ENCODE data around the gene KRT73.

KRT73 gene

DNA sequence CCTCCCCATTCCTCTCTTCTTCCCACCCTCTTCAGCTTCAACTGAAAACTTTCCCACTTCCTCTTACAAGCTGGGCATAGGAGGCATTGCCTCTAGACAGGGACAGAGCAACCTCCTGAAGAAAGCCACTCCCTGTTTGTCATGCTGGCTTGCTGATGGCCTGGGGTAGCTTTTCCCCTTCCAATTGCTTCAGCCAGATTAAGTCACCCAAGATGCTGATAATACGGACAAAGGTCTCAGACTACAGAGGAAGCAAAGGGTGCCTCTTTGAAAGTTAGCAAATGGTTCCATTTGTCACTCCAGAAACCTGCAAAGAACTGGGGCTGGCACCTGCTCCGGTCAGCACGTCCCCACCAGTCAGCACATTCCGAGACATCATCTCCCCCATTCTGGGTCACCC, 27.6 kb upstream of the KRT73 start:
- TF ChIP-seq FOXM1 (IDR thresholded peaks at IDR 0.05; ENCODE audit: borderline replicate concordance, low read depth) = no peak
- TF ChIP-seq CEBPB (IDR thresholded peaks at IDR 0.05) = no peak
- no peak for TF ChIP-seq TCF12 (IDR thresholded peaks at IDR 0.05; ENCODE audit: low read depth)

DNA sequence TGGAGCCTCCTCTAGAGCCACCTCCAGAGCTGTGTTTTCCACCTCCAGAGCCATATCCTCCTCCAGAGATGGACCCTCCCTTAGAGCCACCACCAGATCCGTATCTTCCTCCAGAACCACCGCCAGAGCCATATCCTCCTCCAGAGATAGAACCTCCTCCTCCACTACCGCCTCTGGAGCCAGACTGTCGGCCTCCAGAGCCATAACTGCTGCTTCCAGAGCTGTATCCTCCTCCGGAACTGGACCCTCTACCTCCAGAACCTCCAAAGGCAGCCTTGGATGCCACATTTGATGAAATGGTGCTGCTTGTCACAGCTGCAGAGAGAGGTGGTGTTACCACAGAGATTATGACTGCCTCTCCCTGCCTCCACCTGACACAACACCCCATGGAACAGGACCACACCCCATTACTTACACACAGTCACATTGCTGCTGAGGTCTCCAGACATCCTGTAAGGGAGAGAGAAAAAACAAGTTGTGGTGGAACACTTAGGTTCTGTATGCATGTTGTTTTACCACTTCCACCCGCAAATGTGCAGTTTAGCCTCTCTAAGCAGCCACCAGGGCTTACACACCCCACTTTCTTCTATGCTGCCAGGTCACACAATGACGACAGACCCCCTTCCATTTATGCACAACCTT, 26.9 kb upstream of the KRT73 start:
- no peak for TF ChIP-seq TAF1 (IDR thresholded peaks at IDR 0.05; ENCODE audit: low read depth)
- TF ChIP-seq, protein P1, sequence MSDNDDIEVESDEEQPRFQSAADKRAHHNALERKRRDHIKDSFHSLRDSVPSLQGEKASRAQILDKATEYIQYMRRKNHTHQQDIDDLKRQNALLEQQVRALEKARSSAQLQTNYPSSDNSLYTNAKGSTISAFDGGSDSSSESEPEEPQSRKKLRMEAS (IDR thresholded peaks at IDR 0.05) = no peak
- no peak for TF ChIP-seq EP300 (IDR thresholded peaks at IDR 0.05; ENCODE audit: borderline replicate concordance)
- TF ChIP-seq YY1 (IDR thresholded peaks at IDR 0.05; ENCODE audit: low read depth) = no peak
- TF ChIP-seq NFIC (IDR thresholded peaks at IDR 0.05) = no peak
- no peak for TF ChIP-seq FOXM1 (IDR thresholded peaks at IDR 0.05; ENCODE audit: borderline replicate concordance, low read depth)
- no peak for TF ChIP-seq RAD21 (IDR thresholded peaks at IDR 0.05; ENCODE audit: low read depth)
- TF ChIP-seq, protein P2, sequence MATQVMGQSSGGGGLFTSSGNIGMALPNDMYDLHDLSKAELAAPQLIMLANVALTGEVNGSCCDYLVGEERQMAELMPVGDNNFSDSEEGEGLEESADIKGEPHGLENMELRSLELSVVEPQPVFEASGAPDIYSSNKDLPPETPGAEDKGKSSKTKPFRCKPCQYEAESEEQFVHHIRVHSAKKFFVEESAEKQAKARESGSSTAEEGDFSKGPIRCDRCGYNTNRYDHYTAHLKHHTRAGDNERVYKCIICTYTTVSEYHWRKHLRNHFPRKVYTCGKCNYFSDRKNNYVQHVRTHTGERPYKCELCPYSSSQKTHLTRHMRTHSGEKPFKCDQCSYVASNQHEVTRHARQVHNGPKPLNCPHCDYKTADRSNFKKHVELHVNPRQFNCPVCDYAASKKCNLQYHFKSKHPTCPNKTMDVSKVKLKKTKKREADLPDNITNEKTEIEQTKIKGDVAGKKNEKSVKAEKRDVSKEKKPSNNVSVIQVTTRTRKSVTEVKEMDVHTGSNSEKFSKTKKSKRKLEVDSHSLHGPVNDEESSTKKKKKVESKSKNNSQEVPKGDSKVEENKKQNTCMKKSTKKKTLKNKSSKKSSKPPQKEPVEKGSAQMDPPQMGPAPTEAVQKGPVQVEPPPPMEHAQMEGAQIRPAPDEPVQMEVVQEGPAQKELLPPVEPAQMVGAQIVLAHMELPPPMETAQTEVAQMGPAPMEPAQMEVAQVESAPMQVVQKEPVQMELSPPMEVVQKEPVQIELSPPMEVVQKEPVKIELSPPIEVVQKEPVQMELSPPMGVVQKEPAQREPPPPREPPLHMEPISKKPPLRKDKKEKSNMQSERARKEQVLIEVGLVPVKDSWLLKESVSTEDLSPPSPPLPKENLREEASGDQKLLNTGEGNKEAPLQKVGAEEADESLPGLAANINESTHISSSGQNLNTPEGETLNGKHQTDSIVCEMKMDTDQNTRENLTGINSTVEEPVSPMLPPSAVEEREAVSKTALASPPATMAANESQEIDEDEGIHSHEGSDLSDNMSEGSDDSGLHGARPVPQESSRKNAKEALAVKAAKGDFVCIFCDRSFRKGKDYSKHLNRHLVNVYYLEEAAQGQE (IDR thresholded peaks at IDR 0.05; ENCODE audit: low read depth) = no peak
- TF ChIP-seq, protein P3, sequence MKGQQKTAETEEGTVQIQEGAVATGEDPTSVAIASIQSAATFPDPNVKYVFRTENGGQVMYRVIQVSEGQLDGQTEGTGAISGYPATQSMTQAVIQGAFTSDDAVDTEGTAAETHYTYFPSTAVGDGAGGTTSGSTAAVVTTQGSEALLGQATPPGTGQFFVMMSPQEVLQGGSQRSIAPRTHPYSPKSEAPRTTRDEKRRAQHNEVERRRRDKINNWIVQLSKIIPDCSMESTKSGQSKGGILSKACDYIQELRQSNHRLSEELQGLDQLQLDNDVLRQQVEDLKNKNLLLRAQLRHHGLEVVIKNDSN (IDR thresholded peaks at IDR 0.05) = no peak
- TF ChIP-seq CEBPB (IDR thresholded peaks at IDR 0.05) = no peak
- no peak for TF ChIP-seq ZBTB7A (IDR thresholded peaks at IDR 0.05; ENCODE audit: low read depth)
- no peak for TF ChIP-seq TCF12 (IDR thresholded peaks at IDR 0.05; ENCODE audit: low read depth)
- TF ChIP-seq EGR1 (IDR thresholded peaks at IDR 0.05) = no peak
- no peak for TF ChIP-seq TEAD4 (IDR thresholded peaks at IDR 0.05)
- no peak for TF ChIP-seq CREB1 (IDR thresholded peaks at IDR 0.05; ENCODE audit: low read depth)

DNA sequence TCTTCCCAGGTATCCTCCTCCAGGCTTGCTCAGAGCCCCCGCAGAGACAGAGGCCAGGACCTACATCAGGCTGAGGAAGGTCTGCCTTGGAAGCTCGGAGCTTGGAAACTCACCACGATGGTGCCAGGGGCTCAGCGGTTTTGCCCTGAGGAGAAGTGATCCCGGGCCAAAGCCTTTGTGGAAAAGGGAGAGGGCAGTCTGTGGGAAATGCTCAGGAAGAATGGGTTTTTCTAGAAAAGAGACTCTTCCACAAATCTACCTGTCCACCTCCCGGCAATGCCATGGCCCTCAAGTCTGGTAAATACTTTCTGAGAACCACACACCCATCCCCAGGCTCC, 25.7 kb upstream of the KRT73 start:
- no peak for TF ChIP-seq EP300 (IDR thresholded peaks at IDR 0.05; ENCODE audit: borderline replicate concordance)
- no peak for TF ChIP-seq TEAD4 (IDR thresholded peaks at IDR 0.05)
- TF ChIP-seq, protein P1 (IDR thresholded peaks at IDR 0.05) = no peak
- TF ChIP-seq YY1 (IDR thresholded peaks at IDR 0.05; ENCODE audit: low read depth) = no peak
- no peak for TF ChIP-seq CREB1 (IDR thresholded peaks at IDR 0.05; ENCODE audit: low read depth)
- TF ChIP-seq FOXM1 (IDR thresholded peaks at IDR 0.05; ENCODE audit: borderline replicate concordance, low read depth) = no peak
- TF ChIP-seq TAF1 (IDR thresholded peaks at IDR 0.05; ENCODE audit: low read depth) = no peak
- TF ChIP-seq, protein P2 (IDR thresholded peaks at IDR 0.05; ENCODE audit: low read depth) = no peak
- no peak for TF ChIP-seq EGR1 (IDR thresholded peaks at IDR 0.05)
- TF ChIP-seq CEBPB (IDR thresholded peaks at IDR 0.05) = no peak
- TF ChIP-seq NFIC (IDR thresholded peaks at IDR 0.05) = no peak
- no peak for TF ChIP-seq RAD21 (IDR thresholded peaks at IDR 0.05; ENCODE audit: low read depth)
- TF ChIP-seq TCF12 (IDR thresholded peaks at IDR 0.05; ENCODE audit: low read depth) = no peak
- TF ChIP-seq ZBTB7A (IDR thresholded peaks at IDR 0.05; ENCODE audit: low read depth) = no peak
- TF ChIP-seq, protein P3 (IDR thresholded peaks at IDR 0.05) = no peak

DNA sequence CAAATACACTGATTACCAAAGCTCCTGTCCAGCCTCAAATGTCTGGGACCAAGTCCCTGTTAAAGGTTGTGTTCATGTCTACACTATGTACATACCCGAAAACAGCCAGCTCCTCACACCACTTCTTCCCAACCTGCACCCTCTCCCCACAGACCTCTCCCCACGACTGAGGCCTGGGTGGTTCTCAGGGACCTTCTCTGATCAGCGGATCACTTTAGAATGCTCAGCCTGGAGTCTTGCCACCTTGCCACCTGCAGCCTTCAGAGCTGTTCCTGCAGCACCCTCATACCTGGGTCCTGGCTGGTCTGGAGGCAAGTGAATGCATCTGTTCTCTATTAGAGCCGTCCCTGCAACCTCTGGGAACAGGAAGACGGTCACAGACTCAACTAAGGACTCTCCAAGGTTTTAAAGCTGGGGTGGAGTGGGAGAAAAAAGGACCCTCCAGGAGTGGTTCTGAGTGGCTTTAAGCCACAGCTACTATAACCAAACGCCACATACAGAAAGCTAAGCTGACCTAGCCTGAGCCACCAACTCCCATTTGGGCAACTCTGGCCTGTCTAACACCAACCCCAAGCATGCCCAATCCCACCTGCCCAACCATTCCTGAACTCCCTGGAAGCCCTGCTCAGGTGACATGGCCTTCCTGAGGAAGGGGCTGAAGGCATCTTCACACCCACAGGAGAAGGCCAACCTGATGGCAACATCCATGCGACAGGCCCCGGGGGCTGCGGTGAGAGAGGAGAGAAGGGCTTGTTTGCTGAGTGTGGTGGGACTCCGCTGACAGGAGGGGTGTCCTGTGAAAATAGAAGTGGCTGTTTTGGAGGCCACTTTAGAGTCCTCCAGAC, 25.1 kb upstream of the KRT73 start:
- no peak for TF ChIP-seq ZBTB7A (IDR thresholded peaks at IDR 0.05; ENCODE audit: low read depth)

DNA sequence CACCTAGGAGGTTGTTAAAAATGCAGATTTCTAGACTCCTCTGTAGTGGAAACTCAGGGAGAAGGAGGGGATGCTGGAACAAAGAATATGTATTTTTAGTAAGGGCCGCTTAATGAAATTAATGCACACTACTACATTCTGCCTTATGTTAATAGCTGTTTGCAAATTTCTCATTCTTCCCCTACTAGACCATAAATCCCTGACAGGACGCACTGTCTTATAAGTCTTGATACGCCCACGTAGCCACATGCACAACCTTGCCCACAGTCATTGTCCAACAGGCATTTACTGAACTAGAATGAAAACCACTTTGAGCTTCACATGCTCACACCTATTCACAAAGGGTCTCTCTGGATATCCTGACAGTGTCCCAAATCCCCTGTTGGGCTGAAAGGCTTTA, 23.1 kb upstream of the KRT73 start:
- TF ChIP-seq TCF12 (IDR thresholded peaks at IDR 0.05; ENCODE audit: low read depth) (no peak), ZBTB7A (IDR thresholded peaks at IDR 0.05; ENCODE audit: low read depth) (no peak), FOXM1 (IDR thresholded peaks at IDR 0.05; ENCODE audit: borderline replicate concordance, low read depth) (no peak), EP300 (IDR thresholded peaks at IDR 0.05; ENCODE audit: borderline replicate concordance) (no peak), CEBPB (IDR thresholded peaks at IDR 0.05) (no peak), TEAD4 (IDR thresholded peaks at IDR 0.05) (no peak), EGR1 (IDR thresholded peaks at IDR 0.05) (no peak), YY1 (IDR thresholded peaks at IDR 0.05; ENCODE audit: low read depth) (no peak), CREB1 (IDR thresholded peaks at IDR 0.05; ENCODE audit: low read depth) (no peak), NFIC (IDR thresholded peaks at IDR 0.05) (no peak), RAD21 (IDR thresholded peaks at IDR 0.05; ENCODE audit: low read depth) (no peak), TAF1 (IDR thresholded peaks at IDR 0.05; ENCODE audit: low read depth) (no peak)
- TF ChIP-seq, protein P2 (IDR thresholded peaks at IDR 0.05; ENCODE audit: low read depth) = no peak
- TF ChIP-seq, protein P3 (IDR thresholded peaks at IDR 0.05) = no peak
- TF ChIP-seq, protein P1 (IDR thresholded peaks at IDR 0.05) = no peak

All from Ishikawa (cell line).